Stimulated activated CD8-positive, alpha-beta memory T cell treated with anti-CD3 and anti-CD28 coated beads, Interleukin-4, amount 100 ng/mL, for 4 hours (primary cell): ENCODE data around the gene HDHD2.
A peak's percentile ranks its signal among the peaks of the same experiment; 100 is the strongest.
"Not testable (repeated sequence)": the region's sequence is repeated elsewhere in the genome, so short reads cannot be mapped to it uniquely, and the experiment has no call there.

Experiments
- DNase-seq, 2 donors: peaks; one replicate each; pipeline ENCODE4 v3.0.0-alpha.2; 2020; ENCODE audit warnings: low read depth in 2 of 2, low spot score in 1 of 2

HDHD2 gene, protein sequence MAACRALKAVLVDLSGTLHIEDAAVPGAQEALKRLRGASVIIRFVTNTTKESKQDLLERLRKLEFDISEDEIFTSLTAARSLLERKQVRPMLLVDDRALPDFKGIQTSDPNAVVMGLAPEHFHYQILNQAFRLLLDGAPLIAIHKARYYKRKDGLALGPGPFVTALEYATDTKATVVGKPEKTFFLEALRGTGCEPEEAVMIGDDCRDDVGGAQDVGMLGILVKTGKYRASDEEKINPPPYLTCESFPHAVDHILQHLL

DNA sequence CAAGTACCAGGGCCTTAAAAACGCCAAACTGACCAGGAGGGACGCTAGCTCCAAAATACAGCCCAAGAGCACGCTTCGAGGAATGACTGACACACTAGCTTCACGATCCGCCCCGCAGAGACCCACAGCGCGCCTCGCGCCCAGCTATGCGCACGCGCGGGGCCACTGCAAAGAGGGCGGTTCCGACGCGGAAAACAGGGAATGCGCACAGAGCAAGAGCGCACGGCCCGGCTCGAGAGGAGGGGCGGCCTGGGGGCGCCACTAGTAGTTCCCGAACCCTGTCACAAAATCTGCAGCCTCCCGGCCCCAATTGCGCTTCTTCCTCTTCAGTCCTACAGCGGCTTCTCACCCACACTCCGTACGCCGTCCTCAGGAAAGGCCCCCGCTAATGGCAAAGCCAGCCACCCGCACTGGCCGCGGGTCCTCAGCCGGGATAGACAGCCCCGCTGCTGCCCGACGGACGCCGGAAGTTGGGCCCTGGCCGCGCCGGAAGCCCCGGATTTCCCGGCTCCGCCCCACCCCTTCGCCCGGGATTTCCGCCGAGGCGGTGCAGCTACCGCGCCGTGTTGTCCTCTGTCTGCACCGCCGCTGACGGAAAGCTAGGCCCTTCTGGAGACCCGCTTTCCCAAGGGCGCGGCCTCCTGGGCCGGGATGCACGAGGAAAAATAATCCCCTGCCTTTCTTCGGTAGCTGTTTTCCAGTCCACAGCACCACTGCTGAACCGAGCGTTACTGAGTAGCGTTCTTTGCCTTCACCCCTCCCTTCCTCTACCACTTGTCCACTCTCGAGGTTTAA, at the start of gene HDHD2:
TSS of gene HDHD2 (minus strand) at position 472 of the 795 bp plus-strand sequence. CDS start 14,061 bp downstream, outside the sequence.
- DNase-seq = peak; percentile 52 to 65

DNA sequence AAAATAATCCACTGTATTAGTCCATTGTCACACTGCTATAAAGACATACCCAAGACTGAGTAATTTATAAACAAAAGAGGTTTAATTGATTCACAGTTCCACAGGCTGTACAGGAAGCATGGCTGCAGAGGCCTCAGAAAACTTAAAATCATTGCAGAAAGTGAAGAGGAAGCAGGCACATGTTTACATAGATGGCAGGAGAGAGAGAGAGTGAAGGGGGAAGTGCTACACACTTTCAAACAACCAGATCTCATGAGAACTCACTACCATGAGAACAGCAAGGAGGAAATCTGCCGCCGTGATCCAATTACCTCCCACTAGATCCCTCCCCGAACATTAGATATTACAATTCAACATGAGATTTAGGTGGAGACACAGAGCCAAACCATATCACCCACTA, 45.7 kb upstream of the HDHD2 start:
- DNase-seq = not testable (repeated sequence)

DNA sequence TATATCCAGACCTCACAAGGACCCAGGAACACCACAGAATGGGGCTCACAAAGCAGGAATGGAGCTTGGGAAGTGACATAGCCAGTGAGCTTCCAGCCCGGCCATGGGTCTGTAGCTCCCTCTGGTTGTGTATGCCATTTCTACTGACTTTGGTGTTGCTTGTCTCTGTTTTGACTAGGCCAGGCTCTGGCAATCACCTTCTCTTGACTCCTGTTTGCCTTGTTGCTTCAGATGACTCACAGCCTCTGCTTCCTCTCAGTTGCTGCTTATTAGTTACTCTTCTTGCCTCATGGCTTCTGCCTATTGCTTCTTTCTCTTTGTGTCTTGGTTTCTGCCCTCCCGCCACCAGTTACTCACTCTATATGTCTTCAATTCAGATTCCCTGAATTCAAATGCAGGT, 41.7 kb upstream of the HDHD2 start:
- no peak for DNase-seq

DNA sequence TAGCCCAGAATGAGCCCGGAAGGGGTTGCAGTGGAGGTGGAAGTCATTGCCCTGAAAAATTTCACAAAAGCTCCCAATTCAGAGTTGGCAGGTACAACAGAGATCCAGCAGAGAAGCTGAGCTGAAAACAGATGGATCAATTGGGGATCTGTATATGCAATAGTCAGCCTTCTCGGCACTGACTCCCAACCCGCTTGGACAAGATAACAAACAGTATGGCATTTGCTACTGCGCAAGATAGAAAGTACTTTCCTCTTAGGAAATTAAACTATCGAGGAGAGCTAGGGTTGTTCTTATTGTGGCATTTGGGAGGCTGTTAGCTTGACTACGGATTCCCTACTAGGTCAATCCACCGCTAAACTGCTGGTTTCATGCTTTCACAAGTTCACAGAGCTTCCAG, 37.4 kb upstream of the HDHD2 start:
- DNase-seq = no peak

DNA sequence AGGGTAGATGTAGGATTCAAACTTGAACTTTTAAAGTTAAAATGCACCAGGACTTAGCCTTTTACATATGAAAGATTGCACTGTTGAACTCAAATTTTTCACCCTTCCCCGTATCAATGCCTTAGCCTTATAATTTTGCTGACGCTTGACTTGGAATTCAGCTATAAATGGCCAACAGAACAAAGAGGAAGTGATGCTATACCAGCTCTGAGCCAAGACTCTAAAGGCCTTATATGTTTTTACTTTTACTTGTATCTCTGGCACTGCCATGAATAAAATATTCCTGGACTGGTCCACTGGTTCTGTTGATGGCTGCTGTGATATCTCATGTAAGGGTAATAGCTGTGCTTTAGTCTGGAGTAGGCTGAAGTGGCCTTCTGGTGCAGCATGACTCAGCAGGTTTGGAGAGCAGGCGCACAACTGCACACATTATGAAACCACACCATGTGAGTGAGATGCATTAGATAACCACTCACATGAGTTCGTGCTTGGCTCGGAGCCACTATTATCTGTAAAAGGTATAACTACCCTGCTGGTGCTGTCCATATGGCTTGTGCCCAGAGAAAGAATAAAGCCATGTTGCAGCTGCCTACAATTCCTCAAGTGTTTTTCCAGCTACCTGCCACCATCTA, 34.2 kb upstream of the HDHD2 start:
- no peak for DNase-seq

DNA sequence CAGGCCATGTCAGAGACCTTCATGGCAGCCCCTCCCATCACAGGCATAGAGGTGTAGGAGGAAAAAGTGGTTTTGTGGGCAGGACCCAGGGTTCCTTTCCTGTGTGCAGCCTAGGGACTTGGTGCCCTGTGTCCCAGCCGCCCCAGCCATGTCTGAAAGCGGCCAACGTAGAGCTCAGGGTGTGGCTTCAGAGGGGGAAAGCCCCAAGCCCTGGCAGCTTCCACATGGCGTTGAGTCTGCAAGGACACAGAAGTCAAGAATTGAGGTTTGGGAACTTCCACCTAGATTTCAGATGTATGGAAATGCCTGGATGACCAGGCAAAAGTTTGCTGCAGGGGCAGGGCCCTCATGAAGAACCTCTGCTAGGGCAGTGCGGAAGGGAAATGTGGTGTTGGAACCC, 31.9 kb upstream of the HDHD2 start:
- not testable (repeated sequence) for DNase-seq

DNA sequence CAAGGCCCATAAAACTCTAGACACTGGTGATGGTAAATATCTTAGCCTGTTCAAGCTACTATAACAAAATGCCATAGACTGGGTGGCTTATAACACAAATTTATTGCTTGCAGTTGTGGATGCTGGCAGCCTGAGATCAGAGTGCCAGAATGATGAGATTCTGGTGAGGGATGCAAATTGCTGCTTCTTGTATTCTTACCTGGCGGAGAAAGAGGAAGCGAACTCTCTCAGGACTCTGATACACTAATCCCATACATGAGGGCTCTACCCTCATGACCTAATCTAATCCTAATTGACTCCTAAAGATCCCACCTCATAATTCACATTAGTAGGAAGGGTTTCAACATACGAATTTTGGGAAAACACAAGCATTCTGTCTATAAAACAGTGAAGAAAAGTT, 30.5 kb upstream of the HDHD2 start:
- no peak for DNase-seq

DNA sequence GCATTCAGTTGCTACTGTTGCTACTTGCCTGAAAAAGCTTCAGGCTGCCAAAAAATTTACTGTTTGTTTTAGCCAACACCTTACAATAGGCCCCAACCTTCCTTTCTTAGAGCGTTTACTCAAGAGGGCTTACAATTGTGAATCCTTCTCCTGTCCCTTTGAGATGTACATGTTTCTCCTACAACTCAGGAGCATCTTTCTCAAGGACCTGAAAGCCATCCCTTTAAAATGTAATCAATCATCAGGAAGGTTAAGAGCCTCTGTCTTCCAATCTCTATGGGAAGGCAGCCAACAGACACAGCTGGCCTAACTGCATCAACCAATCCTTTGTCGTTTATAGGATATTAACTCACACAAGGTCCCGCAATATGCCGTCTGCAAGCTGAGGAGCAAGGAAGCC, 29.2 kb upstream of the HDHD2 start:
- DNase-seq = no peak

DNA sequence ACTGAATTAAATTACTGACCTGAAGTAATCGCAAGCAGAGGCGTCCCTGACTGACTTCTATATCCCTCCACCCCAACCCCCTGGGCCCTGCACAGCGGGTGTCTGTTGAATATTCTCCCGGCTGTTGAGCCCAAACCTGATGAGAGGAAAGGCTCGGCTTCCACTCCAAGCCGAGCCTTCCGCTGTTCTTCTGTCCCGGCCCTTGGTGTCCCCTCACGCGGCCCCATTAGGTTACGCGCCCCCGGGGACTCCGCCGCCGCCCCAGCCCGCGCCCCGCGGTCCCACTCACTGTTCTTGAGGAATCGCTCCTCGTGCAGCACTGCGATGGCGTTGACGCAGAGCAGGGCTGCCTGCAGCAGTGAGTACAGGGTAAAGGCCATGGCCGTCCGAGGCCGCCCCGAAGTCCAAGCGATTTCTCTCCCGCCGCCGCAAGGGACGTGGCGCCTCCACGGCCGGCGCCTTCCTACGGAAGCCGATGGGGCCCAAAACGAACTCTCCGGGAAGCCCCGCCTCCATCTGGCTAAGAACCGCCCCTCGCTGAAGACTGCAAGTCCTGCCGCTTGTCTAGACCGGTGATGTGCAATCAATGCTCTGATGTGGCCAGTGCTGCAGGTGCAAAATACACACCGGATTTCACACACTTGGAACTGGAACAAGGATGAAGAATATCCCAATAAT, 25.7 kb upstream of the HDHD2 start, which contains the start of gene IER3IP1:
TSS of gene IER3IP1 (minus strand) at position 467 of the 678 bp plus-strand sequence. CDS start at position 380, 87 bp downstream.
- peak; percentile 67 to 75 for DNase-seq

DNA sequence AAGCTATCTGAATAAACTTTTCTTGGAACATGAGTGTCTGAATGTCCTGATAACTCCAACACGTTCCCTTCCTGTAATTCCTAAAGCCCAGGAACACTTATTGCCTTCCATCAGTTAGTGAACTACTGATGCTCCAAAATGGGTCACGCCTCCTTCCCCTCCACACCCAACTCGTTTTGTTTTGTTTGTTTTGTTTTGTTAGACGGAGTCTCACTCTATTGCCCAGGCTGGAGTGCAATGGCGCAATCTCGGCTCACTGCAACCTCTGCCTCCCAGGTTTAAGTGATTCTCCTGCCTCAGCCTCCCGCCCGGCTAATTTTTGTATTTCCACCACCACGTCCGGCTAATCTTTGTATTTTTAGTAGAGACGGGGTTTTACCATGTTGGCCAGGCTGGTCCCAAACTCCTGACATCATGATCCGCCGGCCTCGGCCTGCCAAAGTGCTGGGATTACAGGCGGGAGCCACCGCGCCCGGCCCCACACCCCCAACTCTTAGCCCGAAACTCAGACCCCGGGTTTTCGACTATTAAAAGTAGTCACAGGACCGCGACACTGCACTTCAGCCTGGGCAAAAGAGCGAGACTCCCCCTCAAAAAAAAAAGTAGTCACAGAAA, 25.1 kb upstream of the HDHD2 start:
- no peak for DNase-seq

DNA sequence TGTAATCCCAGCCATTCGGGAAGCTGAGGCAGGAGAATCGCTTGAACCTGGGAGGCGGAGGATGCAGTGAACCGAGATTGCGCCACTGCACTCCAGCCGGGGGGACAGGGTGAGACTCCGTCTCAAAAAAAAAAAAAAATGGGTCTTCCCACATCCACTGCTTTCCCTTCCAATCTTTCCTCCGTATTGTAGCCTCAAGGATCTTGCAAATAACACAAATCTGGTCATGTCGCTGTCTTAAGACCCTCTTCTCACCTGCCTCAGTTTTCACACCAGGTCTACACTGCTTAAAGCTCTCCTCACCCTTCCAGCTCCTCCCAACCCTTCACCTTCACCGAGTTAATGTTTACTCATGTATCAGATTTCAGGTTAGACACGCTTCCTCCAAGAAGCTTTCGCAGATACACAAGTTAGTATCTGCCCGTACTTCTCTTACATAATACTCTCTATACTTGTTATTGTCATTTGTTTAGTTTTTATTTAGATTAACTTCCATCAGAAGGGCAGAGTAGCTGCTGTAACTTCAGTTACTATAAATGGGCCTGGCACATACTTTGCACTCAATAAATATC, 24.3 kb upstream of the HDHD2 start:
- DNase-seq = no peak

DNA sequence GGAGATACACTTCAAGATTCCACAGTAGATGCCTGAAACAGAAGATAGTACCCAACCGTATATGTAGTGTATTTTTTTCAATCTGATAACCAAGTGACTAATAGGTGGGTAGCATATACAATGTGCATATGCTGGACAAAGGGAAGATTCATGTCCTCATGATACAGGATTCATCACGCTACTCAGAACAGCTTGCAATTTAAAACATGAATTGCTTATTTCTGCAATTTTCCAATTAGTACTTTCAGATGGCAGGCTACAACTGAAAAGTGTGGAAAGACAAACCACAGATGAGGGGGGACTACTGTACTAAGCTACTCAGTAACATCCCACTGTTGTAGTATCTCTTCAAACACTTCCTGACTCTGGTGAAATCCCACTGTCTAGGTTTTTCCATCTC, 22.2 kb upstream of the HDHD2 start:
- DNase-seq = no peak

DNA sequence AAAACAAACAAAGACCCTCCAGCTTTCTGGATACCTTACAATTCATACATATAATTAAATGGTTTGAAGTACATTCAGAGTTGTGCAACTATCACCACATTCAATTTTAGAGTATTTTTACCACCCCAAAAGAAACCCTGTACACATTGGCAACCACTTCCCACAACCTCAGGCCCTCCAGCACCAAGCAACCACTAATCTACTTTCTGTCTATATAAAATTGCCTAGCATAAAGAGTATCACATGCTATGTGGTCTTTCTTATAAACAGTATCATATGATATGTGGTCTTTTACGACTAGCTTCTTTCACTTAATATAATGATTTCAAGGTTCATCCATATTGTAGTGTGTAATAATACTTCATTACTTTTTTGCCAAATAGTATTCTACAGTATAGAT, 18.6 kb upstream of the HDHD2 start:
- DNase-seq = no peak

DNA sequence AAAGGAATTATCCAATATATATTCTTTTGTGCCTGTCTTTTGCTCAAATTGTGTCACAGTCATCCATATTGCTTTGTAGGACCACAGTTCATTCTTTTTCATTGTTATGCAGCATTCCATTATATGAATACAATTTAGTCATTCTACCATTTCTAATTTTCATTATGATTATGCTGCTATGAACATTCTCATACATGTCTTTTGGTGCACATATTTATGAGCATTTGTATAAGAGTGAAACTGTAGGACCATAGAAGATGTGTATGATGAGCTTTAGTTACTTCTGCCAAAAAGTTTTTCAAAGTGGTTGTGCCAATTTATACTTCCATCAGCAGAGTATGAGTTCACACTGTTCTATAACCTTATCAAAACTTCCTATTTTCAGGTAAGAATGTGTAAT, 18.2 kb upstream of the HDHD2 start:
- no peak for DNase-seq

DNA sequence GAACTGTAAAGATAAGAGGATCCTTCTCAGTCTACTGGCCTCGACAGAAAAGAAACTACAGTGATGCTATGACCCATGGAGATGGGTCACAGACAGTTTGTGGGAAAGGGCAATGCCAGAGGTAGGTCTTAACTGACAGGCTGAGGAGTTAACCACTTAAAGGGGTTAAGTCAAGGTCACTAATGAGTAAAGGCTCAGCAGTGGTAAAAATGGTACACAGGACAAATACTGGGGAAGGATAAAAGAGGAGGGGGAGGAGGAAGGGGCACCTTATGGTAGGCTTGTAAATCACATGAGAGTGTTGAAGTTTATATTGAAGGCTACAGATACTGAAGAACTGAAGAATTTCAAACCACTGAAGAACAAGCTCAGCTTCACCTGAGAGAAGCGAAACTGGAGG, 16.0 kb upstream of the HDHD2 start:
- no peak for DNase-seq

DNA sequence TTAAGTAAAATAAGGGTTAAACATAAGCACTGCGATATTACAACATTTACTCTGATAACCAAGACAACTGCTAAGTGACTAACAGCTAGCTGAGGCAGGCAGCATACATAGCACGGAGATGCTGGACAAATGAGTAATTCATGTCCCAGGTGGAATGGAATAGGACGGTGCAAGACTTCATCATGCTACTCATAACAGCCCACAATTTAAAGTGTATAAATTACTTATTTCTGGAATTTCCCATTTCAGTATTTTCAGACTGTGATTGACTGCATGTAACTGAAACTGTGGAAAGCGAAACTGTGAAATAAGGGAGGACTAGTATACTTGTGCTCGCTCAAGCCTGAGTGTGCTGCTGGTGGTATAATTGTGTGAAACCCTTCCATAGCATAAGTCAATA, 12.9 kb upstream of the HDHD2 start:
- no peak for DNase-seq

DNA sequence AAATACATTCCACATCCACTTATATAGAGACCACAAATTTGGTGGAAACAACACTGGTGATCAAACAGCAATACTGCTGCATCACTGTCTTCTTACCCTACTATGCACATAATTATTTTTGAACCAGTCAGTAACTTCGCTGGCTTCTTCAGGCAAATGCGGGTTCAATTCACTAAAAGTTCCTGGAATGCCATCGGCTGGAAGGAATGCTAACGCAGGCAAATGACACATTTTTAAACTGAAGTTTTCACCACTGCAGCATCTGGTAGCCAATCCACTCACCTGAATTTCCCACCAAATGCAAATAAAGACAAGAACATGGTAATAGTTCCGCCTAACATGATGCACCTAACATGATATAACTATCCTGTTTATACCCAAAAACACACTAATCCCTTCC, 10.0 kb upstream of the HDHD2 start:
- no peak for DNase-seq

DNA sequence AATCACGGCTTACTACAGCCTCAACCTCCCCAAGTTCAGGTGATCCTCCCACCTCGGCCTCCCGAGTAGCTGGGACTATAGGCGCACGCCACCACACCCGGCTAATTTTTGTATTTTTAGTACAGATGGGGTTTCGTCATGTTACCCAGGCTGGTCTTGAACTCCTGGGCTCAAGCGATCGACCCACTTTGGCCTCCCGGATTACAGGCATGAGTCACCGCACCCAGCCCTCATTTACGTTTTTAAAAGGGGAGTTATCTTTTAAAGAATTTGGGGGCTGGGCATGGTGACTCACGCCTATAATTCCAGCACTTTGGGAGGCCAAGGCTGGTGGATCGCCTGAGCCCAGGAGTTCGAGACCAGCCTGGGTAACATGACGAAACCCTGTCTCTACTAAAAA, 8.1 kb upstream of the HDHD2 start:
- not testable (repeated sequence) for DNase-seq

DNA sequence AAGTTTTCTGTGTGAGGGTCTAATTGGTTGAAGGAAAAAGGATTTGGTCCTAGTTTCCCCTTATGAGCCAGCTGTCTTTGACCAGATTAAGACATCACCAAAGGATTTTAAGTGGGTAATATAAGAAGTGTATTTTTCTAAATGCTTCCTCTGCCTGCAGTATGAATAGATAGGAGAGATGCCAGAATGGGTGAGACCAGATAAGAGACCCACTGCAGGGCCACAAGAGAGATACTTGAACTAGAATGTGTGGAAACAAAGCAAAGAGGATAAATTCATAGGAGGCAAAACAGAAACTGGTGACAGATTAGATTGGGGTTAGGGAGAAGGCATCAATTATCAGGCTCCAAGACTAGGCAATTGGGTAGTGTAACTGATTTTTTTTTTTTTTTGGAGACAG, 1.1 kb upstream of the HDHD2 start:
- no peak for DNase-seq

DNA sequence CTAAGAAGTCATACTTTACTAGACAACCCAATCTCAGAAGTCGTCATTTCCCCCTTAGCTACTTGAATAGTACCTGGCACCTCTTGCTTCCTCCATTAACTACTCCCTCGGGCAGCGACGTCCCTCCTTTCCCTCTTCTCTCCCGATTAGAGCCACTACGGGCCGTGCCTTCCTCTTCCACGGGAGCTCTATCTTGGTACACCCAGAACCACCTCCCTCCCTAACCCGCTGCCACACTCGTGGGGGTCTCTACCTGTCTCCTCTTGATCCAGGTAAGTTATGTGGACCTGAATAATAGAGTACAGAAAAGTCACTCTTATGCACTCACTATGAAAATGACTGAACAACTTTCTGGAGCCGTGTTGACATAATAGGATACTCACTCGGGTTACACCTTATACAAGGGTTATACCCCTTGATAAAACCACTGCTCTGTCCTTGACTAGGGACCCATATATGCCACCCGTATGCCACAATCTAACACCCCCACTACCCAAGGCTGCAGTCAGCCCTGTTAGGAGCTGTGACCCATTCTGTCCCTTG, 595 bp upstream of the HDHD2 start:
- DNase-seq = no peak
